H1 (cell line): Measurements from ENCODE around the gene MAST2. TPM values are rescaled to one million over a fixed set of nuclear protein-coding genes. Genes with fewer than 3 reads are reported as not detected.

ENCODE experiments used
- CTCF ChIA-PET: fragments of 300-600 bp; sonication (Branson Sonifier 250); formaldehyde crosslinking; loops from one replicate; lab custom pipeline; 2021; ENCODE audit not compliant: partially characterized antibody; lab: Charles Lee
- POLR2A ChIA-PET: fragments of 300-600 bp; sonication (Branson Sonifier 250); formaldehyde crosslinking; loops from one replicate; lab custom pipeline; 2021; ENCODE audit warnings: inconsistent platforms; ENCODE audit not compliant: partially characterized antibody; lab: Charles Lee
- DNase-seq, 2 experiments: peaks; one replicate each; pipeline versions ENCODE4 v3.0.0 to v3.0.0-alpha.2; 2010 to 2022; ENCODE audit warnings: low spot score in 2 of 2, low read depth in 1 of 2, mixed read lengths in 1 of 2
- FAIRE-seq: peaks from 2 replicates; lab custom pipeline; 2011; peaks lifted over from hg19 to GRCh38; lab: Jason Lieb, UNC
- H2AFZ ChIP-seq: 2 replicates; pipeline ENCODE4 v1.8.1; 2012; ENCODE audit warnings: low read length, inconsistent platforms
- H2AK5ac ChIP-seq: 2 replicates; pipeline ENCODE4 v1.6.1; 2013; ENCODE audit warnings: low read depth, low read length
- H2BK120ac ChIP-seq: replicated peaks from 2 replicates; pipeline ENCODE3; 2013; ENCODE audit warnings: low read depth, low read length, inconsistent platforms
- H2BK12ac ChIP-seq: 2 replicates; pipeline ENCODE4 v1.6.1; 2013; ENCODE audit warnings: low read depth, low read length
- H2BK15ac ChIP-seq: 2 replicates; pipeline ENCODE4 v1.6.1; 2013; ENCODE audit warnings: low read length
- H2BK20ac ChIP-seq: 2 replicates; pipeline ENCODE4 v1.6.1; 2013; ENCODE audit warnings: low read length
- H2BK5ac ChIP-seq: 2 replicates; pipeline ENCODE4 v1.6.1; 2013; ENCODE audit warnings: low read depth, low read length
- H3K14ac ChIP-seq: 2 replicates; pipeline ENCODE4 v1.6.1; 2013; ENCODE audit warnings: inconsistent platforms; ENCODE audit not compliant: insufficient read length
- H3K18ac ChIP-seq: 2 replicates; pipeline ENCODE4 v1.6.1; 2013; ENCODE audit warnings: low read length; ENCODE audit errors: extremely low read depth
- H3K23ac ChIP-seq: 2 replicates; pipeline ENCODE4 v1.6.1; 2013; ENCODE audit warnings: inconsistent platforms; ENCODE audit not compliant: insufficient read length
- H3K23me2 ChIP-seq: 2 replicates; pipeline ENCODE4 v1.6.1; 2013; ENCODE audit warnings: low read depth, low read length
- H3K27ac ChIP-seq: 2 replicates; pipeline ENCODE4 v1.6.1; 2011; ENCODE audit warnings: low read depth, low read length, inconsistent platforms
- H3K27me3 ChIP-seq, 4 experiments: replicated peaks in 1 of 4; 1 replicate in 1 of 4; 2 replicates in 3 of 4; pipeline versions ENCODE4 v1.6.1 to v1.8.1; 2011 to 2013; ENCODE audit warnings: low read length in 3 of 4, mild to moderate bottlenecking in 3 of 4, inconsistent platforms in 2 of 4, mixed read lengths in 2 of 4, moderate library complexity in 1 of 4; ENCODE audit not compliant: control insufficient read depth in 3 of 4, insufficient read depth in 3 of 4; ENCODE audit errors: extremely low read depth in 1 of 4
- H3K36me3 ChIP-seq, 4 experiments: 2 replicates each; pipeline versions ENCODE4 v1.6.1 to v1.8.1; 2011 to 2013; ENCODE audit warnings: mild to moderate bottlenecking in 4 of 4, low read length in 3 of 4, moderate library complexity in 2 of 4, control low read depth in 1 of 4, inconsistent platforms in 1 of 4; ENCODE audit not compliant: insufficient read depth in 4 of 4, control insufficient read depth in 2 of 4
- H3K4ac ChIP-seq: replicated peaks from 2 replicates; pipeline ENCODE3; 2013; ENCODE audit warnings: low read length, low read depth, mixed read lengths, inconsistent platforms; ENCODE audit not compliant: insufficient read length
- H3K4me1 ChIP-seq, 4 experiments: replicated peaks in 1 of 4; 1 replicate in 1 of 4; 2 replicates in 3 of 4; pipeline versions ENCODE4 v1.6.1 to v1.8.1; 2011 to 2013; ENCODE audit warnings: low read length in 3 of 4, inconsistent platforms in 2 of 4, mixed read lengths in 1 of 4; ENCODE audit not compliant: insufficient read depth in 4 of 4, control insufficient read depth in 3 of 4
- H3K4me2 ChIP-seq, 2 experiments: 2 replicates each; pipeline versions ENCODE4 v1.6.1 to v1.8.1; 2011 to 2013; ENCODE audit warnings: low read depth in 2 of 2, low read length in 2 of 2, control low read depth in 1 of 2, inconsistent platforms in 1 of 2, mild to moderate bottlenecking in 1 of 2; ENCODE audit not compliant: insufficient read depth in 1 of 2
- H3K4me3 ChIP-seq, 4 experiments: fragments of 200-600, 300-600 bp in 1 of 4; sonication (generic), shearing (Covaris generic), sonication (Bioruptor Twin) in 1 of 4; 2 replicates each; pipeline versions ENCODE4 v1.5.1 to v1.8.1; 2011 to 2016; ENCODE audit warnings: low read length in 4 of 4, low read depth in 3 of 4, control low read depth in 2 of 4, inconsistent platforms in 2 of 4, mild to moderate bottlenecking in 2 of 4, mixed read lengths in 1 of 4, moderate library complexity in 1 of 4; ENCODE audit not compliant: insufficient read depth in 2 of 4; ENCODE audit errors: extremely low read depth in 1 of 4
- H3K56ac ChIP-seq: replicated peaks from 2 replicates; pipeline ENCODE3; 2013; ENCODE audit warnings: low read depth, mild to moderate bottlenecking, mixed read lengths, low read length, inconsistent platforms; ENCODE audit not compliant: insufficient read length
- H3K79me1 ChIP-seq: 2 replicates; pipeline ENCODE4 v1.6.1; 2013; ENCODE audit warnings: low read depth, low read length, control low read depth
- H3K79me2 ChIP-seq, 2 experiments: 2 replicates each; pipeline versions ENCODE4 v1.6.1 to v1.8.1; 2012 to 2013; ENCODE audit warnings: low read length in 2 of 2, mild to moderate bottlenecking in 2 of 2, inconsistent platforms in 1 of 2; ENCODE audit not compliant: insufficient read depth in 2 of 2, control insufficient read depth in 1 of 2
- H3K9ac ChIP-seq, 4 experiments: replicated peaks in 1 of 4; 1 replicate in 1 of 4; 2 replicates in 3 of 4; pipeline versions ENCODE4 v1.6.1 to v1.8.1; 2011 to 2013; ENCODE audit warnings: low read depth in 3 of 4, low read length in 3 of 4, control low read depth in 2 of 4, mild to moderate bottlenecking in 2 of 4, moderate library complexity in 2 of 4, inconsistent platforms in 1 of 4; ENCODE audit errors: extremely low read depth in 1 of 4
- H3K9me3 ChIP-seq, 2 experiments: 2 replicates each; pipeline versions ENCODE4 v1.6.1 to v1.8.1; 2012 to 2013; ENCODE audit warnings: mild to moderate bottlenecking in 2 of 2, moderate library complexity in 2 of 2, control low read depth in 1 of 2, inconsistent platforms in 1 of 2, low read depth in 1 of 2, low read length in 1 of 2, mixed read lengths in 1 of 2; ENCODE audit not compliant: insufficient read depth in 2 of 2
- H4K20me1 ChIP-seq, 2 experiments: replicated peaks in 1 of 2; 2 replicates each; pipeline versions ENCODE3 to v1.8.1; 2011 to 2013; ENCODE audit warnings: inconsistent platforms in 2 of 2, low read length in 2 of 2, mild to moderate bottlenecking in 1 of 2; ENCODE audit not compliant: insufficient read depth in 2 of 2, control insufficient read depth in 1 of 2
- H4K5ac ChIP-seq: 2 replicates; pipeline ENCODE4 v1.6.1; 2013; ENCODE audit warnings: low read length, low read depth, mixed read lengths, inconsistent platforms; ENCODE audit not compliant: insufficient read length
- H4K8ac ChIP-seq: 2 replicates; pipeline ENCODE4 v1.8.0; 2013; ENCODE audit warnings: mild to moderate bottlenecking, moderate library complexity, low read length, inconsistent platforms; ENCODE audit not compliant: insufficient read depth; ENCODE audit errors: extremely low read depth
- H4K91ac ChIP-seq: replicated peaks from 2 replicates; pipeline ENCODE3; 2013; ENCODE audit warnings: low read length, mixed read lengths, inconsistent platforms; ENCODE audit not compliant: insufficient read length
- GTF2F1 ChIP-seq: IDR thresholded peaks from 2 replicates; pipeline ENCODE4 v1.6.1; 2012; ENCODE audit warnings: low read depth, low read length, improper control_type of control experiment, borderline replicate concordance
- POLR2A ChIP-seq, 2 experiments: IDR thresholded peaks; 1 replicate in 1 of 2; 2 replicates in 1 of 2; pipeline ENCODE4 v1.6.1; 2011; ENCODE audit warnings: low read depth in 2 of 2, low read length in 2 of 2, mild to moderate bottlenecking in 2 of 2; ENCODE audit errors: control extremely low read depth in 1 of 2
- POLR2AphosphoS5 ChIP-seq: IDR thresholded peaks from 2 replicates; pipeline ENCODE4 v1.6.1; 2011; ENCODE audit warnings: low read depth, low read length
- POU5F1 ChIP-seq: IDR thresholded peaks from 2 replicates; pipeline ENCODE4 v1.6.1; 2011; ENCODE audit warnings: low read depth, mild to moderate bottlenecking, low read length, moderate library complexity
- TCF12 ChIP-seq: IDR thresholded peaks from 2 replicates; pipeline ENCODE4 v1.6.1; 2011; ENCODE audit warnings: low read depth, mild to moderate bottlenecking, low read length
- YY1 ChIP-seq: IDR thresholded peaks from 2 replicates; pipeline ENCODE4 v1.6.1; 2011; ENCODE audit warnings: low read depth, mild to moderate bottlenecking, low read length
- WGBS, 2 experiments: shearing (Covaris generic) in 1 of 2; methylation state at CpG; one replicate each; pipeline versions ENCODE4 v1.1.6 to v1.1.7; 2013 to 2015; ENCODE audit warnings: low lambda C conversion rate in 2 of 2, mixed read lengths in 2 of 2, inconsistent platforms in 1 of 2, low coverage in 1 of 2, missing lambda C conversion rate in 1 of 2; ENCODE audit not compliant: insufficient replicate concordance in 2 of 2, insufficient coverage in 1 of 2, insufficient read length in 1 of 2; ENCODE audit errors: extremely low coverage in 1 of 2, missing lambda C conversion rate in 1 of 2; 5-methylcytosine and 5-hydroxymethylcytosine counted together
- polyA plus RNA-seq, 7 experiments: library from polyadenylated mRNA; depleted of rRNA in 3 of 7; stranded (reverse) in 5 of 7; unstranded in 2 of 7; fragments of >200 nt in 5 of 7; fragments of 200-250 nt in 2 of 7; gene quantifications; 1 replicate in 5 of 7; 2 replicates in 1 of 7; 4 replicates in 1 of 7; pipeline versions ENCODE4 v1.2.1 to v1.2.3, GENCODE V29; 2011 to 2013; ENCODE audit warnings: missing spikeins in 2 of 7, mixed read lengths in 2 of 7
- total RNA-seq: library from RNA; stranded (reverse); fragmentation: NEBNext Ultra II Directional; extraction: Animal tissue kit (Norgen Biotek cat#: 25700); gene quantifications from 2 replicates; pipeline ENCODE4 v1.2.1, GENCODE V29; 2021
- TF ChIP-seq, protein P1 (sequence below): IDR thresholded peaks from 2 replicates; pipeline ENCODE4 v1.6.1; 2011; ENCODE audit warnings: low read length, improper control_type of control experiment

Gene MAST2
- total and polyA plus RNA-seq, 2 of the 8 experiments (the other 6 are each of a cell fraction or from before 2014, with no cell fraction given): 20.5 to 35.4 TPM

DNA sequence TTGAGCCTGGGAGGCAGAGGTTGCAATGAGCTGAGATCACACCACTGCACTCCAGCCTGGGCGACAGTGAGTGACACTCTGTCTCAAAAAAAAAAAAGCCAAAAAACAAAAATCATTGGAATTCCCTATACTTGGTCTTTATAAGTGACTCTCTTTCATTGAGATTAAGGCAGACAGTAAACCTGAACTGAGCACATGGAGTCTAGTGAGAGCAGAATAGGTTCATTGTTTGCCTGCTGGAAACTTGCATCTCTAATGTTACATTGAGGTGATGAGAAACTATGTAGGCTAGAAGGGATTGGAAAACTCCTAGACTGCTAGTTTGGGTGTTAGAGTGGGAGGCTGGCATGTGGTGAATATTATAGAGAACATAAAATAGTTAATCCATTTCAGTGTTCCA is 25.4 kb downstream of the MAST2 start:
- Histone ChIP-seq H2BK20ac (no peak overlapping the region), H3K36me3 (peaks cover 0 to 19% (median 8%) of the 10 kb centered on the region in 4 experiments; a peak in 3 of 8 replicates), H3K79me1 (no peaks in the 10 kb centered on the region), H3K4me2 (no peak overlapping the region), H3K14ac (no peak overlapping the region), H3K4me3 (no peak overlapping the region), H2BK15ac (no peak overlapping the region), H4K91ac (no peak overlapping the region), H2BK12ac (no peak overlapping the region), H3K9ac (no peak overlapping the region), H2AK5ac (no peak overlapping the region), H3K23me2 (no peaks in the 10 kb centered on the region), H4K20me1 (no peaks in the 10 kb centered on the region), H3K9me3 (no peaks in the 10 kb centered on the region), H3K56ac (no peak overlapping the region), H2AFZ (no peak overlapping the region), H3K79me2 (no peaks in the 10 kb centered on the region; a peak in 1 of 4 replicates), H2BK5ac (no peak overlapping the region), H2BK120ac (no peak overlapping the region), H4K8ac (no peak overlapping the region), H3K4ac (no peak overlapping the region), H3K27me3 (no peaks in the 10 kb centered on the region), H3K18ac (no peak overlapping the region), H3K27ac (no peak overlapping the region), H4K5ac (no peak overlapping the region), H3K23ac (no peak overlapping the region), H3K4me1 (no peaks in the 10 kb centered on the region)
- POLR2A ChIA-PET: no interaction called here
- FAIRE-seq (no peak), DNase-seq (no peak)
- 100% methylated on average over 1 of the region's 1 CpG; no CpG with 5 or more reads in 1 of the 2 experiments for WGBS, 2 experiments
- CTCF ChIA-PET: no interaction called here
- TF ChIP-seq GTF2F1 (no peak), POU5F1 (no peak), YY1 (no peak), POLR2A (IDR thresholded peaks at IDR 0.05; ENCODE audit: control extremely low read depth in 1 of 2, low read depth in 2 of 2, low read length in 2 of 2) (no peak), POLR2AphosphoS5 (no peak), TCF12 (no peak)
- TF ChIP-seq, protein P1, sequence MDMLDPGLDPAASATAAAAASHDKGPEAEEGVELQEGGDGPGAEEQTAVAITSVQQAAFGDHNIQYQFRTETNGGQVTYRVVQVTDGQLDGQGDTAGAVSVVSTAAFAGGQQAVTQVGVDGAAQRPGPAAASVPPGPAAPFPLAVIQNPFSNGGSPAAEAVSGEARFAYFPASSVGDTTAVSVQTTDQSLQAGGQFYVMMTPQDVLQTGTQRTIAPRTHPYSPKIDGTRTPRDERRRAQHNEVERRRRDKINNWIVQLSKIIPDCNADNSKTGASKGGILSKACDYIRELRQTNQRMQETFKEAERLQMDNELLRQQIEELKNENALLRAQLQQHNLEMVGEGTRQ: no peak
